Skeletal muscle cell (primary cell): Measurements from ENCODE around the gene ERAS.

ENCODE experiments used
- DNase-seq: peaks from one replicate; pipeline ENCODE4 v3.0.0-alpha.2; 2010; ENCODE audit warnings: low read depth
- H3K4me3 ChIP-seq: 2 replicates; pipeline ENCODE4 v1.5.1; 2011; ENCODE audit warnings: low read depth, mild to moderate bottlenecking, control low read depth, low read length, moderate library complexity

ERAS gene, protein sequence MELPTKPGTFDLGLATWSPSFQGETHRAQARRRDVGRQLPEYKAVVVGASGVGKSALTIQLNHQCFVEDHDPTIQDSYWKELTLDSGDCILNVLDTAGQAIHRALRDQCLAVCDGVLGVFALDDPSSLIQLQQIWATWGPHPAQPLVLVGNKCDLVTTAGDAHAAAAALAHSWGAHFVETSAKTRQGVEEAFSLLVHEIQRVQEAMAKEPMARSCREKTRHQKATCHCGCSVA

DNA sequence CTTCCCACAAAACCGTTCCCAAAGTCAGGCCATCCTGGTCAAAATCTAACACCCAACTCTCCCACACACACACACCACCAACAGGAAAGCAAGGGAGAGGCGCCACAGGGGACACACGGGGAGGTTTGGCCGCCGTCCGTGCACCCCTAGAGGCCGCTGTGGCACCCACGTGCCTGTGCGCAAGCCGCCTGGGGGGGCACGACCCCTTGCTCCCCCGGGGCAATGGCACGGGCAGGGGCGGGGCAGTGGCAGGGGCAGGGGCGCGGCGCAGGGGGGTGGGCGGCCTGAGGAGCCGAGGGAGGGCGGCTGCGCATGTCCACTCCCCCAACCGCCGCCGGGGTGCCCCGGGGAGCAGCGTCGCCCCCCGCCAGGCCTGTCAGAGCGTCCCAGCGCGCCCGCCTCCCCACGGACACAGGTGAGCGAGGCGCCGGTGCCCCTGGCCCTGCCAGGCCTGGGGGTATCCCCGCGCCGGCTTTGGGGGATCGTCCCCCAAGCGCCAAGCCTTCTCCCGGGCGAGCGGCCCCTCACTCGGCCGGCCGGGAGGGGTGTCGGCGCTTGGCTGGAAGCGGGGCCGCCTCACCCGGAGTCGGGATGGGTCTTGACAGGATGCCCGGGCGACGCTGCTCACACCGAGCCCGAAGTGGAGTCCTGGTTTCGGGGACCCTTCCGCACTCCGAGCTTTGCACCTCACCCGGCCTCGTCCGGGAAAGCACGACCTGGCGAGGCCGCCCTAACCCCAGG is at the start of gene ERAS:
ERAS (plus strand) TSS at position 379 of the 741 bp plus-strand sequence. CDS start 2,611 bp downstream, outside the sequence.
- no peak for DNase-seq
- H3K4me3 ChIP-seq, result no peak within 1 kb of the TSS

DNA sequence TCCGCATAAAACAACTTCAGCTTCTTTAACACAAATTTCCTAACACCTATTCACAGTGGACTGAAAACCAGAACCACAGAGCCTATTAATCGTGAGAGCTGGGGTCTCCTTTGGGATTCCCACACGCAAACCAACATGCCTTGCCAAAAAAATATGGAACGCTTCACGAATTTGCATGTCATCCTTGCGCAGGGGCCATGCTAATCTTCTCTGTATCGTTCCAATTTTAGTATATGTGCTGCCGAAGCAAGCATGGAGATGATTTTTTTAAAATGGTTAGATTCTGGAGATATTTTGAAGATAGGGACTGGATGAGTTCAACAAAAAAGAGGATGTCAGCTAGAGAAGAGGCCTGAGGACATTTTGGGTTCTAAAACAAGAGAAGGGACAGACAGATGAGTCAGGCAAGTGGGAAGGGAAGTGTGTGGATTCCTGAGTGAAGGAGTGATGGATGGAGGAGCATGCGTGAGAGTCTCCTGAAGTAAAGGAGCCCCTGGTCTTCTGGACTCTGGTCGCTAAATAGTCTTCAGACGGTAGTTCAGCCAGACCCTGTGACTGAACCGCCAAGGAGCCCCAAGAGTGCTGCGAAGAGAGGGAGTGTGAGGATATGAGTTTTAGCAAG is 49.4 kb upstream of the ERAS start:
- H3K4me3 ChIP-seq, result no peak overlapping the region
- no peak for DNase-seq

DNA sequence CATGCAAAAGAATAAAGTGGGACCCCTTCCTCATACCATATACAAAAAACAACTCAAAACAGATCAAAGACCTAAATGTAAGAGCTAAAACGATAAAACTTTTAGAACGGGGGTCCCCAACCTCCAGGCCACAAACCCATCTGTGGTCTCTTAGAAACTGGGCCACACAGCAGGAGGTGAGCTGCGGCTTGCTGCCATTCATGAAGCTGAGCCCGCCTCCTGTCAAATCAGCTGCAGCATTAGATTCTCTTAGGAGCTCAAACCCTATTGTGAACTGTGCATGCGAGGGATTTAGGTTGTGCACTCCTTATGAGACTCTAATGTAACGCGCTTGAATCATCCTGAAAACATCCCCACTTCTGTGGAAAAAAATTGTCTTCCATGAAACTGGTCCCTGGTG is 46.9 kb upstream of the ERAS start:
- H3K4me3 ChIP-seq, result no peak overlapping the region
- no peak for DNase-seq

DNA sequence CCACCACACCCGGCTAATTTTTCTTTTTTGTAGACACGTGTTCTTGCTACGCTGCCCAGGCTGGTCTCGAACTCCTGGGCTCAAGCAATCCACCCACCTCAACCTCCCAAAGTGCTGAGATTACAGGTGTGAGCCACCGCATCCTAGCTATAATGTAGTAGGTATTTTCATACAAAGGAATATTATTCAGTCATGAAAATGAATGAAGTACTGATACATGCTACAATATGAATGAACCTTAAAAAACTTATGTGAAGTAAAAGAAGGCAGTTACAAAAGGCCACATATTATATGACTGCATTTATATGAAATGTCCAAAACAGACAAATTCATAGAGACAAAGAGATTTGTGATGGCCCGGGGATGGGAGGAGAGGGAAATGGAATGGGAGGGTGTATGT is 44.6 kb upstream of the ERAS start:
- DNase-seq, result no peak
- H3K4me3 ChIP-seq, result no peak overlapping the region

DNA sequence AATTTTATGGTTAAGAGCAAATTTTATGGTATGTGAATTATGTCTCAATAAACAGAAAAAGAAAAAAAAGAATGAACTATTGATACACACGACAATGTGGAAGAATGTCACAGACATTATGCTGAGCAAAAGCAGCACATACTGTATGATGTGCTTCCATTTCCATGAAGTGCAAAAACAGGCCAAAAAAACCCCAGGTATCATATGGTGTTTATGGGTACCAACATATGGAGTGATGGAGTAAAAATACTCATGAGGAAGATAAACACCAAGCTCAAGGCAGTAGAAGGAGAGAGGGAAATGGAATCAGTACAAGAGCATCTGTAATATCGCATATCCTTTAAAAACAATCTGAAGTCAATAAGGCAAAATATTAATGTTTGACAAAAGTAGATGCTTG is 44.1 kb upstream of the ERAS start:
- DNase-seq, result no peak
- no peak overlapping the region for H3K4me3 ChIP-seq

DNA sequence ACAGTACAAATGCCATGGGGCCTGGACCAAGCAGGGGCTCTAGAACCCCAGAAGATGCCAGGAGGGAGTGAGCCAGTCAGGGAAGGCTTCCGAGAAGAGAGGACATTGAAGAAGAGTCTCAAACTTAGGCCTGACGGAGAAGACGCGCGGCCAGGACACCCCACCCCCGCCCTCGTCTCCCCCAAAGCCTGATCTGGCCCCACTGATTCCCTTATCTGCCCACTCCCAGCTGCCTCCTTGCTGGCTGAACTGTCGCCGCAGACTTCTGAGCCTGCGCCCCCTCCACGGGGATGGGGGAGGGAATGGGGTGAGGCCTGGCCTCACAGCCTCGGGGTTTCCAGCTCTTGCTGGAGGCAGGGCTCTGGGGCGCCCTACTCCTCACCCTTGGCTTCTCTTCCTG is 43.5 kb upstream of the ERAS start:
- H3K4me3 ChIP-seq, result no peak overlapping the region
- DNase-seq, result no peak

DNA sequence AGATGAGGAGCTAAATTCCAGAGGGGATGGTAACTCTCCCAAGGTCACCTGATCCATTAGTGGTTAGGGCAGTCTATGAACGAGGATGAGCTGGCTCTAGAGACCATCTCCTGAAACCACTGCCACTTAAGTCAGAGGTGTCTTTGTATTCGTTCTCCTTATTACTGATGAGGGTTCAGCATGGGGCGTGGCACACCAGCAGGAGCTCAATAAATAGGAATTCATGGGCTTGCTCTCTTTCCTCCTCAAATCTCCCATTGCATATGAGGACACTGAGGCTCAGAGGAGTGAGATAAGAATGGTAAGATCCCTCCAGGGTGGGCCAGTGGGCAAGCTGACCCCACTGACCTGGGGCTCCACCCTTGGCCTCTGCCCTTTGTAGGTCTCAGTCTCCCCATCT is 41.6 kb upstream of the ERAS start:
- DNase-seq, result no peak
- no peak overlapping the region for H3K4me3 ChIP-seq

DNA sequence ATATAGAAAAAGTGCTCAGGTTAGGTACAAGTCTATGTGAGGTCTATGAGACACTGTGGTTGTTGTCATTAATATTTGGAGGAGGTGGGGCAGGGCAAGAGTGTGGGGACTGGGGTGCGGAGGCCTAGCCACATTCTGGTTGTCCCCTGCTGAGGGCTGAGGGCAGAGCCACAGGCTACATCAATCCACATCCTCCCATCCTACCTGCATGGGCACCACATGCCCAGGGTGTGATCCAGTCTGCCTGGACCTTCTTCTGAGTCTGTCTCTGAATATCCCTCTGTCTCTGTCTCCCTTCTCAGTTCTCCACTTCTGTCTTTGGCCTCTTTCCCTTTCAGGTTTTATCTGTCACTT is 41.1 kb upstream of the ERAS start:
- no peak for DNase-seq
- H3K4me3 ChIP-seq, result no peak overlapping the region

DNA sequence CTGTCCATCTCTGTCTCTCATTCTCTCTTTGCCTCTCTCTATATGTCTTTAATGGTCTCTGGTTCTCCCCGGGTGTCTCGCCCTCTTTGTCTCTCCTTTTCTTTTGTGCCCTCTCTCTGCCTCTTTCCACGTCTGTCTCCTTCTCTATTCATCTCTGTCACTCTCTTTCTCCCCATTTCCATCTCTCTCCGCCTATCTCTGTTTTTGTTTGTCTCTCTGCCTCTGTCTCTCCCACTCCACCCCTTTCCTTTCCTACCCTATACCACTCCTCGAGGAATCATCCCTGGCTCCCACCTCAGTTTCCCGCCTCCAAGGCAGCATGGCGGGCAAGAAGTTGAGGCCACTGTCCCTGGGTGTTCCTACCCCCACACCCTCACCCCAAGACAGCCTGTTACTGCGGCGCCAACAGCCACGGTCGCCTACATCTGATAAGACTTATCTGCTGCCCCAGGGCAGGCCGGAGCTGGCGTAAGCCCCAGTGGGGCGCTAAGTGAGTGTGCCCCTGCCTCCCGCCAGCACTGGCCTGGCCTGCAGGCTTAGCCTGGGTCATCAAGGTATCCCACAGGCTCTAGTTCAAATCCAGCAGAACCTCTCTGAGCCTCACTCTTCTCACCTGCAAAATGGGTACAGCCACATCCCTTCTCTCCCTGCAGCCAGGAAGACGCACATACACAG is 40.6 kb upstream of the ERAS start:
- H3K4me3 ChIP-seq, result no peak overlapping the region
- no peak for DNase-seq

DNA sequence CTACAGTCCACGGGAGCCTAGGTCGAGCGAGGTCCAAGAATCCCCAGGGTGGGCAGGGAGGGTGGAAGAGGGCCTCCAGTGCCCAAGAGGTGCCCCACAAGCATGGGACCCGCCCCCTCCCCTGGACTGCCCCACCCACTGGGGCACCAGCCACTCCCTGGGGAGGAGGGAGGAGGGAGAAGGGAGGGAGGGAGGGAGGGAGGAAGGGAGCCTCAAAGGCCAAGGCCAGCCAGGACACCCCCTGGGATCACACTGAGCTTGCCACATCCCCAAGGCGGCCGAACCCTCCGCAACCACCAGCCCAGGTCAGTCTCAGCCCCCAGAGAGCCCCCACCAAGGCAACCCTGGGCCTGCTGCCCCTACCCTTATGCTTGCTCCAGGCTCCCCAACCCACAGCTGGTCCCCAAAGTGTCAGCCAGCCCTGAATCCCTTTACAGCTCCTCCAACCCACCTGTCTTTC is 39.9 kb upstream of the ERAS start, which contains the start of gene GATA1:
GATA1 (plus strand) TSS at position 250 of the 460 bp plus-strand sequence. CDS start 4,520 bp downstream, outside the sequence.
- DNase-seq, result no peak
- H3K4me3 ChIP-seq, result no peak within 1 kb of the TSS

DNA sequence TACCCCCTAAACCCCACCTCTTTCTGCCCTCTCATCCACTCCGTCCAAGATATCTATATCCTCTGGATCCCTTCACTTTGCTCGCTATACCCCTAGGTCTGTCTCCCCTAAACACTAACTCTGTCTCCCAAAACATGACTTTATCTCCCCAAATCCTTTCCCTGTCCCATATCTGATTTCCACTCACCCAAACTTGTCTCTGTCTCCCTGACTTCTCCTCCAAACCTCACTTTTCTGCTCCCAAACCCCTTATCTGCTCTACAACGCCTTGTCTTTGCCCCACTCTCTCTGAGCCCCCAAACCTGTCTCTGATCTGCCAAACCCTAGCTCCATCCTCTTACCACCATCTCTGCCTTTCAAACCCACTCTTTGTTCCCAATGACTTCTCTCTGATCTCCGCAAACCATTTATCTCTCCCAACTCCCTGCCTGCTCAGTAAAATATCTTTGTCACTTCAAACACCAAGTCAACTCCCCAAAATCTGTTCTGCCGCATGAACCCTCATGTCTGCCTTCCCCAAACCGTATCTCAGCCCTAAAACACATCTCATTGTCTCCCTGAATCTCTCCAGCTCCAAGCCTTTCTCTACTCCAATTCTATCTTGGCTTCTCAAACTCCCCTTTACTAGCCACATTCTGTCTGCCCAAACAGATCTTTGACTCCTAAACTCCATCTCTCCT is 39.3 kb upstream of the ERAS start:
- DNase-seq, result no peak
- H3K4me3 ChIP-seq, result no peak overlapping the region

DNA sequence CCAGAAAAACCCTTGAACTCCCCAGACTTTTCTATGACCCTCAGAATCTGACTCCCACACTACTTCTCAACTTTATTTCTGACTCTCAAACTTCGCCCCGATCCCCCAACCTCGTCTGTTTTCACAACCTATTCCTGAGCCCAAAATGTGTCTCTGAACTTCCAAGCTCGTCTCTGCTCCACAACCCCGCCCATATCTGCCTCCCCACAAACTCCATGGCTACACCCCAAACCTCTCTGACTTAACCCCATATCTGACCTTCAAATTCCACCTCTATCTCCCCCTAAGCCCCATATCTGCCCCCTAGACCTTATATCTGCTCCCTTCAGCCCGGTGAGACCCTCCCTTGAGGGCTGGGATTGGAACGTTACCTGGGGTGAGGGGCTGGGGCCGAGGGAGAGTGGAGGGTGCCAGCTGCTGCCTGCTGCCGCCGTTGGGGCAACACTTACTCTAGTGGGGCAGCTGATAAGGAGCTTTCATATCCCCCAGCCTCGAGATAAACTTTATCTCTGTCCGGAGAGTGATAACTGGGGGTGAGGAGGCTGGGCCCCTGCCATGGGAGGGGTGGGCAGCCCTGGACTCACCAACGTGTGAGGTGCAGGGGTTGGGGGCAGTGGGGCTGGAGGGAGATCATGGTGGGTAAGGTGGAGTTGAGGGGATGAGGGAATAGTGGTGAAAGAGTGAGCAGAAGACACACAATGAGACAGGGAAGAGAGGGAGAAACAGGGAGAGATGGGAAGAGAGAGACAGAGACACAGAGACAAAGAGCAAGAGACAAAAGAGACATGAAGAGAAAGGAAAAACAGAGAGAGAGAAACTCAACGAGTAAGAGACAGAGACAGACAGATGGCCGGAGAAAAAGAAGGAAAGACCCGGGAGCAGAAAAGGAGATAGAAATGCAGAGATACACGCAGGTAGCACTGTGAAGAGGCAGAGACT is 38.5 kb upstream of the ERAS start:
- H3K4me3 ChIP-seq, result no peak overlapping the region
- DNase-seq, result no peak

DNA sequence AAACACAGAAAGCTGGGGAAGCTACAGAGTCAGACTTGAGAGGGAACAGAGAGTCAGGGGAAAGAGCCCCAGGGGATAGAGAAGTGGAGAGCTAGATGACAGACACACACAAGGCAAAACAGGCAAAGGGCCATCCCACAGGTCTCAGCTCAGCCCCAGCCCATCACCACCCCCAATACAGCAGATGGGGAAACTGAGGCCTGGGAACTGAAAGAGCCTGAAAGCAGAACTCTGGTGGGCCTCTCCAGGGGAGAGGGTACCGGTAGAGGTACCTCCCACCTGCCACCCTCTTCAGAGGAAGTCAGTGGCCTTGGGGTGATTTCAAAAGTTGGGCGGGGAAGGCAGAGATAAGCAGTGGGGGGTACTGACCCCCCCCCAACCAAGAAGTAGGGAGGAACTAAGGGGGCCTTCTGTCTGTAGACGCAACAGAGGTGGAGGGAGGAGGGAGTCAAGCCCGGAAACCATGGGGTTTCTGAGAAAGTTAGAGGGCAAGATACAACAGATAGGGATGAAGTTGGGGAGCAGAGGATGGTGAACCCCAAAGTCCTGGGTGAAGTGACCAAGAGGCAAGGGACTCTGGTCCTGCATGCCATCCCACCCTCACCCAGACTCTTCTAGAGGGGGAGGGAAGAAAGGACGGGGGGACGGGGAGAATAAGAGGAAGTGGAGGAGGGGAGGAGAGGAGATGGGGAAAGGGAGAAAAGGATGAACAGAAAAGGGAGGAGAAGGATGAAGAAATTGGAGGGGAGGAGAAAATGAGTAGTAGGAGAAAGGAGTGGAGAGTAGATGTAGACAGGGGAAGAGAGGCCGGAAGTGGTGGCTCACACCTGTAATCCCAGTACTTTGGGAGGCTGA is 36.7 kb upstream of the ERAS start:
- no peak overlapping the region for H3K4me3 ChIP-seq
- no peak for DNase-seq

DNA sequence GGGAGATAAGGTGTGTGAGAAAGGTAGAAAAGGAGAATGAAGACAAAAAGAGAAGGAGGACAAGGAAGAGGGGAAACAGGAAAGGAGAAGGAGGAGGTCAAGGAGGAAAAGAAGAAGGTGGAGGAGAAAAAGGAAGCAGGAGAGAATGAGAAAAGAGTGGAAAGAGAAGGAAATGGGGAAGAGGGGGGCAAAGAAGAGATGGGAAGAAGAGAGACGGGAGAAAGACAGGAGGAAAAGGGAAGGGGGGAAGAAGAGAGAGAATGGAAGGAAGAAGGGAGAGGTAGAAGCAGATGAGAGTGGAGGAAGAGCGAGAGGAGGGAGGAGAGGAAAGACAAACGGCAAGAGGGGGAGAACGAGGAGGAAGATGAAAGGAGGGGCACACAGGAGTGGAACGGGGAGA is 35.8 kb upstream of the ERAS start:
- DNase-seq, result no peak
- H3K4me3 ChIP-seq, result no peak overlapping the region

DNA sequence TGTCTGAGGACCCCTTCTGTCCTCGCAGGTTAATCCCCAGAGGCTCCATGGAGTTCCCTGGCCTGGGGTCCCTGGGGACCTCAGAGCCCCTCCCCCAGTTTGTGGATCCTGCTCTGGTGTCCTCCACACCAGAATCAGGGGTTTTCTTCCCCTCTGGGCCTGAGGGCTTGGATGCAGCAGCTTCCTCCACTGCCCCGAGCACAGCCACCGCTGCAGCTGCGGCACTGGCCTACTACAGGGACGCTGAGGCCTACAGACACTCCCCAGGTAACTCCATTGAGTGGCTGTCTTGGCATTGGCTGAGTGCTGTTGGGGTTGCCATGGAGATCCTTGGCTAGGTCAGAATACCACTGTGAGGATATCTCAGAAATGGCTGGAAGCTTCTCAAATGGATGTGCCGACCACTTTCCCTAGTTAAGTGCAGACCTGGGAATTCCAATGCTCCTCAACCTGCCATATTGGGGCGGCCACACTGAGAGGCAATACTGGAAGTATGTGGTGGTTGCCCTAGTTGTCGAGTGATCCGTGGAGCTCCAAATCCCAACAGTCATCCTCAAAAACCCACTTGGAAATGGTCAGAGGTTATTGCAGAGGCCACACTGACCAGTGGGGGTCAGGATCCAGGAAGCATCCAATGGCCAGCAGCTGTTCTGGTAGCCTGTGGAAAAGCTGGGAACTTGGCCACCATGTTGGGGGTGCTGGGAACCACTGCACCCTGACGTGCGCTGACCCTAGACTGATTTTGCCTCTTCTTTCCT is 35.1 kb upstream of the ERAS start:
- no peak for DNase-seq
- no peak overlapping the region for H3K4me3 ChIP-seq

DNA sequence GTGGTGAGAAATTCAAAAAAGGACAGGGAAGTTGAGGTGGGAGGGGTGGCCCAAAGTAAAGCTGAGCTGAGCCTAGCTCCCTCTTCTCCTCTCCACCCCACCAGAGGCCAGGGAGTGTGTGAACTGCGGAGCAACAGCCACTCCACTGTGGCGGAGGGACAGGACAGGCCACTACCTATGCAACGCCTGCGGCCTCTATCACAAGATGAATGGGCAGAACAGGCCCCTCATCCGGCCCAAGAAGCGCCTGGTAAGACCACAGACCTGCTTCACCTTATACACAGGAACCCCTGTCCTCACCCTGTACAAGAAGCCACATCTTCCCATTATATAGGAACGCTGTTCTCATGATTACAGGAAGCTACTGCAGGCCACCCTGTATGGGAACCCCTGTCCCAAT is 34.1 kb upstream of the ERAS start:
- H3K4me3 ChIP-seq, result no peak overlapping the region
- DNase-seq, result no peak

DNA sequence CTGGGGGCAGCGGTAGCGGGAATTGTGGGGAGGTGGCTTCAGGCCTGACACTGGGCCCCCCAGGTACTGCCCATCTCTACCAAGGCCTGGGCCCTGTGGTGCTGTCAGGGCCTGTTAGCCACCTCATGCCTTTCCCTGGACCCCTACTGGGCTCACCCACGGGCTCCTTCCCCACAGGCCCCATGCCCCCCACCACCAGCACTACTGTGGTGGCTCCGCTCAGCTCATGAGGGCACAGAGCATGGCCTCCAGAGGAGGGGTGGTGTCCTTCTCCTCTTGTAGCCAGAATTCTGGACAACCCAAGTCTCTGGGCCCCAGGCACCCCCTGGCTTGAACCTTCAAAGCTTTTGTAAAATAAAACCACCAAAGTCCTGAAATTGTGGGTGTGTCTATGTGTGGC is 32.4 kb upstream of the ERAS start:
- no peak for DNase-seq
- no peak overlapping the region for H3K4me3 ChIP-seq
